Measurements from ENCODE around the gene TEAD1.

TEAD1 gene

DNA sequence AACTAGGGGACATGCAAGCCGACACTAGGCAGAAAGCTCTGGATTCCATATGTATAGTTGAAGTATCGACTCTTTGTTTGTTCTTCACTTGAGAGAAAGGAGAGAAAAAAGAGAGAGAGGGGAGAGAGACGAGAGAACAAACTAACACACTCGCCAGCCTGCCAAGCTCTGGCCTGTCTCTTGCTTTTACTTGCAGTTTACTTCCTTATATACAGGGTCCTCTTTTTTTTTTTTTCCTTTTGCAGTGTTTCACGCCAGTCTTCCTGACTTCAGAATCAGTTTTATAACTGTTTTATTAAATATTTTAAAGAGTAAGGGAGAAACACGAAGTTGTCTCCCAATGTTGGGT is 19.9 kb downstream of the TEAD1 start:
- H3F3A ChIP-seq (ENCODE audit: control insufficient read depth, insufficient read depth) = no peaks in the 10 kb centered on the region
- H3K27ac ChIP-seq (ENCODE audit: low read depth, low read length) = no peak overlapping the region
- H3K4me2 ChIP-seq (ENCODE audit: low read length) = no peak overlapping the region
- H3K9me3 ChIP-seq (ENCODE audit: control insufficient read depth, insufficient read depth, low read length) = no peaks in the 10 kb centered on the region
- no peaks in the 10 kb centered on the region for H3K4me1 ChIP-seq (ENCODE audit: control insufficient read depth, low read length)
- peaks cover 8% of the 10 kb centered on the region for H3K27me3 ChIP-seq (ENCODE audit: control insufficient read depth, low read length)
- no peaks in the 10 kb centered on the region for H3K36me3 ChIP-seq (ENCODE audit: control insufficient read depth, low read length)
- no peaks in the 10 kb centered on the region for H3K9me2 ChIP-seq (replicated peaks; ENCODE audit: control insufficient read depth, low read length)
- no peaks in the 10 kb centered on the region for H3K79me2 ChIP-seq (ENCODE audit: control insufficient read depth, low read length)
- H4K20me1 ChIP-seq (ENCODE audit: control insufficient read depth, insufficient read depth, low read depth, low read length) = no peaks in the 10 kb centered on the region
- no peak overlapping the region for H3K4me3 ChIP-seq (ENCODE audit: low read length)
- no peak for TF ChIP-seq EZH2phosphoT487 (IDR thresholded peaks at IDR 0.05; ENCODE audit: borderline replicate concordance, low read length)
- TF ChIP-seq, protein P1, sequence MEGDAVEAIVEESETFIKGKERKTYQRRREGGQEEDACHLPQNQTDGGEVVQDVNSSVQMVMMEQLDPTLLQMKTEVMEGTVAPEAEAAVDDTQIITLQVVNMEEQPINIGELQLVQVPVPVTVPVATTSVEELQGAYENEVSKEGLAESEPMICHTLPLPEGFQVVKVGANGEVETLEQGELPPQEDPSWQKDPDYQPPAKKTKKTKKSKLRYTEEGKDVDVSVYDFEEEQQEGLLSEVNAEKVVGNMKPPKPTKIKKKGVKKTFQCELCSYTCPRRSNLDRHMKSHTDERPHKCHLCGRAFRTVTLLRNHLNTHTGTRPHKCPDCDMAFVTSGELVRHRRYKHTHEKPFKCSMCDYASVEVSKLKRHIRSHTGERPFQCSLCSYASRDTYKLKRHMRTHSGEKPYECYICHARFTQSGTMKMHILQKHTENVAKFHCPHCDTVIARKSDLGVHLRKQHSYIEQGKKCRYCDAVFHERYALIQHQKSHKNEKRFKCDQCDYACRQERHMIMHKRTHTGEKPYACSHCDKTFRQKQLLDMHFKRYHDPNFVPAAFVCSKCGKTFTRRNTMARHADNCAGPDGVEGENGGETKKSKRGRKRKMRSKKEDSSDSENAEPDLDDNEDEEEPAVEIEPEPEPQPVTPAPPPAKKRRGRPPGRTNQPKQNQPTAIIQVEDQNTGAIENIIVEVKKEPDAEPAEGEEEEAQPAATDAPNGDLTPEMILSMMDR (IDR thresholded peaks at IDR 0.05; ENCODE audit: low read depth, low read length, poor library complexity, severe bottlenecking) = no peak

DNA sequence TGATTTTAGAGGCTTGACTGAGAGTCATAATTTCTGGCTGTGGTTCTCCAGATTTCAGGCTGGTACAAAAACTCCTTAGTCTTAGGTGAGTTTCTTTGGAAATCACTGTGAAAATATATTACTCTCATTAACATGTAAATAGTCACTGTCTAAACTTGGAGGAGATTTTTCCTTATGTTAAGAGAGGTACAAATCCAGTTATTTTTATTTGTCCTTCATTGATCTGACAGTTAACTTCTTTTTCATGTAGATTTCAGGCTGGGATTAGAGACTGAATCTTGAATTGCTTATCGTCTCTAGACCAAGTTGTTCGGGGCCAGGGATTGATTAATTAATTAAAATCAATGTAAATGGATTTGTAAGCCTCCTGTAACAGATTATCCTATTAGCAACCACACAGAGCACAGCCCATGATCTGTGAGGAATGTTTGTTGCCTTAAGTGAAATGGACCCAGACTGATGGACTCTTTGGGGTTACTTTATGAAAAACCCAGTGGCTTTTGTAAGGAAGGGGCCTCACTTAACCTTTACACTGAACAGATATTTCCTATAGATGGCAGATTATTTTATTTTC is 21.1 kb downstream of the TEAD1 start:
- no peaks in the 10 kb centered on the region for H3K4me1 ChIP-seq (ENCODE audit: control insufficient read depth, low read length)
- no peaks in the 10 kb centered on the region for H3F3A ChIP-seq (ENCODE audit: control insufficient read depth, insufficient read depth)
- no peaks in the 10 kb centered on the region for H3K9me2 ChIP-seq (replicated peaks; ENCODE audit: control insufficient read depth, low read length)
- H3K27ac ChIP-seq (ENCODE audit: low read depth, low read length) = no peak overlapping the region
- H4K20me1 ChIP-seq (ENCODE audit: control insufficient read depth, insufficient read depth, low read depth, low read length) = no peaks in the 10 kb centered on the region
- no peak for TF ChIP-seq EZH2phosphoT487 (IDR thresholded peaks at IDR 0.05; ENCODE audit: borderline replicate concordance, low read length)
- TF ChIP-seq, protein P1 (IDR thresholded peaks at IDR 0.05; ENCODE audit: low read depth, low read length, poor library complexity, severe bottlenecking) = no peak
- H3K27me3 ChIP-seq (ENCODE audit: control insufficient read depth, low read length) = peaks cover 8% of the 10 kb centered on the region
- no peaks in the 10 kb centered on the region for H3K9me3 ChIP-seq (ENCODE audit: control insufficient read depth, insufficient read depth, low read length)
- no peak overlapping the region for H3K4me2 ChIP-seq (ENCODE audit: low read length)
- H3K36me3 ChIP-seq (ENCODE audit: control insufficient read depth, low read length) = no peaks in the 10 kb centered on the region
- H3K79me2 ChIP-seq (ENCODE audit: control insufficient read depth, low read length) = no peaks in the 10 kb centered on the region
- H3K4me3 ChIP-seq (ENCODE audit: low read length) = no peak overlapping the region

DNA sequence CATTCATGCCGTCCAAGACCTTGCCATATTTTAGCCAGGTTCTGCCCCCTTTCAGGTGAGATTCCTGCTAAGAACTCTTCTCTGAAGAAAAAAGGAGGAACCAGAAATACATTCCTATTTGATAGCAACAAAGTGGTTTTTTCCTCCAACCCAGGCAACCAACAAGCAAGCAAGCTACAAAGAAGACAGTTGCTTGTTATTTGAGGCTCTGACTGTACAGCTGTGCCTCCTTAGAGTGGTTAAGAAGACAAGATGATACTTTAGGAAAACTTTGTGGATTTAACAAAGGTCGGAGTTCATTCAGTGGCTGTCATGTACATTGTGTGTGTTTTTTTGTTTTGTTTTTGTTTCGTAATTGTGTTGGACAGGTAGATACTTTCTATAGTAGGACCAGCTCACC is 21.7 kb downstream of the TEAD1 start:
- H3K27ac ChIP-seq (ENCODE audit: low read depth, low read length) = no peak overlapping the region
- no peaks in the 10 kb centered on the region for H4K20me1 ChIP-seq (ENCODE audit: control insufficient read depth, insufficient read depth, low read depth, low read length)
- TF ChIP-seq EZH2phosphoT487 (IDR thresholded peaks at IDR 0.05; ENCODE audit: borderline replicate concordance, low read length) = no peak
- TF ChIP-seq, protein P1 (IDR thresholded peaks at IDR 0.05; ENCODE audit: low read depth, low read length, poor library complexity, severe bottlenecking) = no peak
- H3K4me2 ChIP-seq (ENCODE audit: low read length) = no peak overlapping the region
- H3K9me3 ChIP-seq (ENCODE audit: control insufficient read depth, insufficient read depth, low read length) = no peaks in the 10 kb centered on the region
- no peaks in the 10 kb centered on the region for H3K36me3 ChIP-seq (ENCODE audit: control insufficient read depth, low read length)
- H3K4me1 ChIP-seq (ENCODE audit: control insufficient read depth, low read length) = no peaks in the 10 kb centered on the region
- no peaks in the 10 kb centered on the region for H3F3A ChIP-seq (ENCODE audit: control insufficient read depth, insufficient read depth)
- no peaks in the 10 kb centered on the region for H3K79me2 ChIP-seq (ENCODE audit: control insufficient read depth, low read length)
- peaks cover 8% of the 10 kb centered on the region for H3K27me3 ChIP-seq (ENCODE audit: control insufficient read depth, low read length)
- H3K9me2 ChIP-seq (replicated peaks; ENCODE audit: control insufficient read depth, low read length) = no peaks in the 10 kb centered on the region
- H3K4me3 ChIP-seq (ENCODE audit: low read length) = no peak overlapping the region
